22Rv1 (cell line): ENCODE results near the gene DOCK3.

Source experiments
- CTCF ChIP-seq: fragments of 450-650 bp; IDR thresholded peaks from 2 replicates; pipeline ENCODE4 v1.5.1; 2017; ENCODE audit warnings: mild to moderate bottlenecking
- ZFX ChIP-seq: fragments of 450-650 bp; IDR thresholded peaks from 2 replicates; pipeline ENCODE4 v1.6.1; 2017; ENCODE audit warnings: antibody characterized with exemption, borderline replicate concordance

DNA sequence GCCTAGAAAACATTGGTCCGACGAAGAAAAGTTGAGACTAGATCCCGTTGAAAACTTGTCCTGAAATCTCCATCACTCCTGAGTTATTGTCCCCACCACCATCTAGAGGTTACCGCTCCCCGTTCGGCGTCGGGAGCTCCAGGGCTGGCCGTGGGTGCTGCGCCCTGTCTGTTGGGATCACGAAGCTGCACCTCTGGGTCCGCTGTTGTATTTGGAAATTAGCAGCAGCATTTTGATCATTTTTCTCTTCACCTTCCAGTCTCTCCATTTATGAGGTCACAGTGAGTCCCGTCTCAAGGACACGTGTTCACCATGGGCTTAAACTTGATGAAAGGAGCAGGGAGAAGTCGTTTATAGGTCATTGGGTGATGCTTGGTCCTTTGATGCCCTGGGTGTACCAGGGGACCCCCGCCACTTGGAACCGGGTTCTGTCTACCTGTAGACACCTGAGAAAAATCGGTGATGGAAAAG lies 710.9 kb downstream of the DOCK3 start:
- TF ChIP-seq CTCF, result no peak
- TF ChIP-seq ZFX, result no peak
